HEK293 (cell line): ENCODE results near the gene ZNF562.

Experiments
- HOXA7 ChIP-seq: sonication (generic); formaldehyde crosslinking; IDR thresholded peaks from 2 replicates; pipeline ENCODE4 v1.8.1; 2022; ENCODE audit warnings: missing genetic modification reagents, borderline replicate concordance
- ZNF292 ChIP-seq: fragments of 450-650 bp; formaldehyde crosslinking; IDR thresholded peaks from 2 replicates; pipeline ENCODE4 v1.5.1; 2016; ENCODE audit warnings: low read depth, missing biosample characterization, missing genetic modification characterization, borderline replicate concordance
- ZNF76 ChIP-seq: fragments of 450-650 bp; formaldehyde crosslinking; IDR thresholded peaks from 2 replicates; pipeline ENCODE4; 2016; ENCODE audit warnings: low read depth, missing biosample characterization, missing genetic modification characterization, borderline replicate concordance
- TF ChIP-seq, protein P1 (sequence below): fragments of 450-650 bp; formaldehyde crosslinking; IDR thresholded peaks from 2 replicates; pipeline ENCODE4 v1.5.1; 2017; ENCODE audit warnings: missing biosample characterization, missing genetic modification characterization
- TF ChIP-seq, protein P2 (sequence below): fragments of 450-650 bp; formaldehyde crosslinking; IDR thresholded peaks from 2 replicates; pipeline ENCODE4 v1.5.1; 2017; ENCODE audit warnings: missing biosample characterization, missing genetic modification characterization
- TF ChIP-seq, protein P3 (sequence below): fragments of 450-650 bp; formaldehyde crosslinking; IDR thresholded peaks from 2 replicates; pipeline ENCODE4 v1.5.1; 2016; ENCODE audit warnings: missing biosample characterization, missing genetic modification characterization
- TF ChIP-seq, protein P4 (sequence below): fragments of 450-650 bp; formaldehyde crosslinking; IDR thresholded peaks from 2 replicates; pipeline ENCODE4 v1.5.1; 2016; ENCODE audit warnings: missing biosample characterization, missing genetic modification characterization

DNA sequence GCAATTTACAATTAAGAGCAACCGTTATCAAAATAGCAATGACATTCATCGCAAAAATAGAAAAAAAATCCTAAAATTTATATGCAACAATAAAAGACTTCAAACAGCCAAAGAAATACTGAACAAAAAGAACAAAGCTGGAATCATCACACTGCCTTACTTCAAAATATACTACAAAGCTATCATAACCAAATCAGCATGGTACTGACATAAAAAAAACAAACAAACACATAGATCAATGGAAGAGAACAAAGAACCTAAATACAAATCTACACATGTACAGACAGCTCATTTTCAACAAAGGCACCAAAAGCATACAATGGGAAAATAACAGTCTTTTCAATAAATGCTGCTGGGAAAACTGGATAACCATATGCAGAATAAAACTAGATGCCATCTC, 6.4 kb downstream of the ZNF562 start:
- TF ChIP-seq, protein P1, sequence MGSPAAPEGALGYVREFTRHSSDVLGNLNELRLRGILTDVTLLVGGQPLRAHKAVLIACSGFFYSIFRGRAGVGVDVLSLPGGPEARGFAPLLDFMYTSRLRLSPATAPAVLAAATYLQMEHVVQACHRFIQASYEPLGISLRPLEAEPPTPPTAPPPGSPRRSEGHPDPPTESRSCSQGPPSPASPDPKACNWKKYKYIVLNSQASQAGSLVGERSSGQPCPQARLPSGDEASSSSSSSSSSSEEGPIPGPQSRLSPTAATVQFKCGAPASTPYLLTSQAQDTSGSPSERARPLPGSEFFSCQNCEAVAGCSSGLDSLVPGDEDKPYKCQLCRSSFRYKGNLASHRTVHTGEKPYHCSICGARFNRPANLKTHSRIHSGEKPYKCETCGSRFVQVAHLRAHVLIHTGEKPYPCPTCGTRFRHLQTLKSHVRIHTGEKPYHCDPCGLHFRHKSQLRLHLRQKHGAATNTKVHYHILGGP: no peak
- TF ChIP-seq ZNF292 (tag by site-specific recombination) (no peak), ZNF76 (tag by site-specific recombination) (no peak), HOXA7 (CRISPR knock-in tag) (no peak)
- TF ChIP-seq, protein P2, sequence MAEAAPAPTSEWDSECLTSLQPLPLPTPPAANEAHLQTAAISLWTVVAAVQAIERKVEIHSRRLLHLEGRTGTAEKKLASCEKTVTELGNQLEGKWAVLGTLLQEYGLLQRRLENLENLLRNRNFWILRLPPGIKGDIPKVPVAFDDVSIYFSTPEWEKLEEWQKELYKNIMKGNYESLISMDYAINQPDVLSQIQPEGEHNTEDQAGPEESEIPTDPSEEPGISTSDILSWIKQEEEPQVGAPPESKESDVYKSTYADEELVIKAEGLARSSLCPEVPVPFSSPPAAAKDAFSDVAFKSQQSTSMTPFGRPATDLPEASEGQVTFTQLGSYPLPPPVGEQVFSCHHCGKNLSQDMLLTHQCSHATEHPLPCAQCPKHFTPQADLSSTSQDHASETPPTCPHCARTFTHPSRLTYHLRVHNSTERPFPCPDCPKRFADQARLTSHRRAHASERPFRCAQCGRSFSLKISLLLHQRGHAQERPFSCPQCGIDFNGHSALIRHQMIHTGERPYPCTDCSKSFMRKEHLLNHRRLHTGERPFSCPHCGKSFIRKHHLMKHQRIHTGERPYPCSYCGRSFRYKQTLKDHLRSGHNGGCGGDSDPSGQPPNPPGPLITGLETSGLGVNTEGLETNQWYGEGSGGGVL: no peak
- TF ChIP-seq, protein P3, sequence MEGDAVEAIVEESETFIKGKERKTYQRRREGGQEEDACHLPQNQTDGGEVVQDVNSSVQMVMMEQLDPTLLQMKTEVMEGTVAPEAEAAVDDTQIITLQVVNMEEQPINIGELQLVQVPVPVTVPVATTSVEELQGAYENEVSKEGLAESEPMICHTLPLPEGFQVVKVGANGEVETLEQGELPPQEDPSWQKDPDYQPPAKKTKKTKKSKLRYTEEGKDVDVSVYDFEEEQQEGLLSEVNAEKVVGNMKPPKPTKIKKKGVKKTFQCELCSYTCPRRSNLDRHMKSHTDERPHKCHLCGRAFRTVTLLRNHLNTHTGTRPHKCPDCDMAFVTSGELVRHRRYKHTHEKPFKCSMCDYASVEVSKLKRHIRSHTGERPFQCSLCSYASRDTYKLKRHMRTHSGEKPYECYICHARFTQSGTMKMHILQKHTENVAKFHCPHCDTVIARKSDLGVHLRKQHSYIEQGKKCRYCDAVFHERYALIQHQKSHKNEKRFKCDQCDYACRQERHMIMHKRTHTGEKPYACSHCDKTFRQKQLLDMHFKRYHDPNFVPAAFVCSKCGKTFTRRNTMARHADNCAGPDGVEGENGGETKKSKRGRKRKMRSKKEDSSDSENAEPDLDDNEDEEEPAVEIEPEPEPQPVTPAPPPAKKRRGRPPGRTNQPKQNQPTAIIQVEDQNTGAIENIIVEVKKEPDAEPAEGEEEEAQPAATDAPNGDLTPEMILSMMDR (tag by site-specific recombination): no peak
- TF ChIP-seq, protein P4, sequence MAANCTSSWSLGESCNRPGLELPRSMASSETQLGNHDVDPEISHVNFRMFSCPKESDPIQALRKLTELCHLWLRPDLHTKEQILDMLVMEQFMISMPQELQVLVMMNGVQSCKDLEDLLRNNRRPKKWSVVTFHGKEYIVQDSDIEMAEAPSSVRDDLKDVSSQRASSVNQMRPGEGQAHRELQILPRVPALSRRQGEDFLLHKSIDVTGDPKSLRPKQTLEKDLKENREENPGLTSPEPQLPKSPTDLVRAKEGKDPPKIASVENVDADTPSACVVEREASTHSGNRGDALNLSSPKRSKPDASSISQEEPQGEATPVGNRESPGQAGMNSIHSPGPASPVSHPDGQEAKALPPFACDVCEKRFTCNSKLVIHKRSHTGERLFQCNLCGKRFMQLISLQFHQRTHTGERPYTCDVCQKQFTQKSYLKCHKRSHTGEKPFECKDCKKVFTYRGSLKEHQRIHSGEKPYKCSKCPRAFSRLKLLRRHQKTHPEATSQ: no peak
